8988T (cell line): ENCODE results near the gene STXBP5.

Experiments
- DNase-seq: peaks from one replicate; pipeline ENCODE4 v3.0.0; 2011

STXBP5 gene

DNA sequence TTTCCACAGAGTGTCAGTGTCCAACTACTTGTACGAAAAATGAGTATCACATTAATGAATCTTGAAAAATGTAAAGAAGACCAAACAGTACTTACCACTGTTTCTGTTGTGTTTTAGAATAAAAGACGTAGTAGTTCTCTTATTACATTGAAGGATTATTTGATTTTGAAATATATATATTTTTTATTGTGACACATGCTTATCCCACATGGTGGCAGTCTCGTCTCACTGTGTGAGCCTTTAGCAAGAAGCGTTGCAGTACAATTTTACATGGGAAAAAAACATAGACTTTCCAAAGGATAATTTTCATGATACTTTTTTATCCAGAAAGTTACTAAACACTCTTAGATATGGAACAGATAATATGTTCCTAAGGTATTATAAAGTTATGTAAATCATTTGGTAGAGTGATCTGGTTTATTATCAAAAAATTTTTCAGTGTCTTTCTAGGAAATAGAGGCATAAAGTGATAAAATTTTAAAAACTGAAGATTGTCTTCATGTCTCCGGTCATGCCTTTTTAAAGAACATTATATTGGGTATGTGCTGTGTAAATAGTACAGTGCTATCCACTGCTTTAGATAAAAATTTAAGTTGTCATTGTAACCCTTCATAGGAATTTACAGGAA is 186.8 kb downstream of the STXBP5 start:
- DNase-seq, result no peak

- DNase-seq, result no peak
These were observed 188.9 kb downstream of the STXBP5 start for GRCh38 chr6:147392917-147393625.

- no peak for DNase-seq
These were observed 190.9 kb downstream of the STXBP5 start for GRCh38 chr6:147395158-147395557.

DNA sequence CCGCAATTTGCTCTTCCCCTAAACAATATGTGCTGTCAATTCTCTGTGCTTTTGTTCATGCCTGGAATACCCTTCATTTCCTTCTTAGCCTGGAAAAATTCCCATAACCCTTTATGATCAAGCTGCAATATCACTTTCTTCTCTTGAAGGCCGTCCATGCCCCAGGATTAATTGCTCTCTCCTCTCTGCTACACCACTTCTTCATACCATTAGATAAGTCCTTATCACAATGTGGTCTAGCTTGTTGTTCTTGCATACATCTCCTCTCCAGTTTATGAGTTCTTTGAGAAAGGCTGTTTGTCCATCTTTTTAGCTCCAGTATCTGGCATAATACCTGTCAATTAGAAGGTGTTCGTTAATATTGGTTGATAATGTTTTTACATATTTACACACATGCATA is 193.1 kb downstream of the STXBP5 start:
- no peak for DNase-seq

- no peak for DNase-seq
These were observed 196.8 kb downstream of the STXBP5 start for GRCh38 chr6:147400968-147401367.

DNA sequence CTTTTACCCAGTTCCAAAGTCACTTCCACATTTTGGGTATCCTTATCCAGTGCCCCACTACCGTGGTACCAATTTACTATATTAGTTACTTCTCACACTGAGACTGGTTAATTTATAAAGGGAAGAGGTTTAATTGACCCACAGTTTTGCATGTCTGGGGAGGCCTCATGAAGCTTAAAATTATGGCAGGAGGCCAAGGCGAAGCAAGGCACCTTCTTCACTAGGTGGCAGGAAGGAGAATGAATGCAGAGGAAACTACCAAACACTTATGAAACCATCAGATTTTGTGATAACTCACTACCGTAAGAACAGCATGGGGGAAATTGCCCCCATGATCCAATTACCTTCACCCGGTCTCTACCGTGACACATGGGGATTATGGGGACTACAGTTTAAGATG is 197.6 kb downstream of the STXBP5 start:
- no peak for DNase-seq

GRCh38 chr6:147406783-147407182 is 202.6 kb downstream of the STXBP5 start:
- DNase-seq, result no peak

GRCh38 chr6:147407571-147407970 is 203.4 kb downstream of the STXBP5 start:
- DNase-seq, result no peak

GRCh38 chr6:147416622-147417021 is 212.4 kb downstream of the STXBP5 start:
- no peak for DNase-seq

DNA sequence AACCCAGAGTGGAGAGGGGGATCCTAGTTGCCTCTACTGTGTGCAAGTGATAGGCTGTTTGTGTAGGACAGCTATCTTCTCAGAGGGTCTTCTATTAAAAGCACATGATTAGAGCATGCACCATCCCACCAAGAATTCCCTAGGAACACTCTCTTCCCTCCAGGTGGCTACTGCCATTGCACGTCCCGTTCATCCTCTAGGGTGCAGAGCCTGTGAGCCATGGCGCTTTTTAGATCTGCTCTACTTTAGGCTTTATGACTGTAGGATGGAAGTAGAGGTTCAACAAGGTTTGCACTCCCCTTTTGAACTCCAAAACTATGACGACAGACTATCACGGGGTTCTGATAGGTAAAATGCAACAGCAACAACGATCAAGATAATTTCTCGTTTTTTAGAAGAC is 213.7 kb downstream of the STXBP5 start:
- no peak for DNase-seq

- DNase-seq, result no peak
These were observed 214.3 kb downstream of the STXBP5 start for GRCh38 chr6:147418523-147418922.

DNA sequence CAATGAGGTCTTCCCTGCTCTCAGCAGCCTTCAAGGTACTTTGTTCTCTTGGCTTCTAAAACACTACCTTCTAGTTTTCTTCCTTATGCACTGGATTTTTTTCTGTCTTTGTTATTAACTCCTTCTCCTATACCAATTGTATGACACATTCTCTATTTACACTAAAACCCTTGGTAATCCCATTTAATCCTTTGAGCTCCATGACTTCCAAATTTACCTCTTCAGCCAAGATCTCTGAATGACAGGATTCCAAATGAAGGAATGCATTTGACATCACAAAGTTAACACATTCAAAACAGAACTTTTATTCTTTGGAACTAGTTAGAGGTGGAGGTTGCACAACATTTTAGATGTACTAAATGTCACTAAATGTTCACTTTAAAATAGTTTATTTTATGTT is 217.7 kb downstream of the STXBP5 start:
- DNase-seq, result no peak

DNA sequence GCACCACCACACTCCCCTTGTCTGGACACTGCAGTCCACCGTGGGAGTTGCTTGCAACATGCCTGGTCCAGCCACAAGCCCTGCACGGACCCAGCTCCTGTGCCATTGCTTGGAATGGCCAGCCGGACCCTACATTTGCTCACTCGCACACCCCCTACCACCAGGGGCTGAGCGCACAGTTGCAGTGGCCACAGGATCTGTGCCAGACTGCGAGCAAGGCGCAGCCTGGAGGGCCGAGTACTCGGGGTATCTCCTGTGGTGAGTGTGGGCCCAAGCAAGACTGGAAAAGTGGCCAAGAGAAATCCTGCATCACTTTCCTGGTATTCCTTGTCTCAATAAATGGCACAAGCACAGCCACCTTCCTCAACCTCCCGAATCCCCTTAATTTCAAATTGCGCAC is 218.9 kb downstream of the STXBP5 start:
- no peak for DNase-seq

- DNase-seq, result no peak
These were observed 225.6 kb downstream of the STXBP5 start for GRCh38 chr6:147429794-147430193.

GRCh38 chr6:147430811-147431210 is 226.6 kb downstream of the STXBP5 start:
- DNase-seq, result no peak

DNA sequence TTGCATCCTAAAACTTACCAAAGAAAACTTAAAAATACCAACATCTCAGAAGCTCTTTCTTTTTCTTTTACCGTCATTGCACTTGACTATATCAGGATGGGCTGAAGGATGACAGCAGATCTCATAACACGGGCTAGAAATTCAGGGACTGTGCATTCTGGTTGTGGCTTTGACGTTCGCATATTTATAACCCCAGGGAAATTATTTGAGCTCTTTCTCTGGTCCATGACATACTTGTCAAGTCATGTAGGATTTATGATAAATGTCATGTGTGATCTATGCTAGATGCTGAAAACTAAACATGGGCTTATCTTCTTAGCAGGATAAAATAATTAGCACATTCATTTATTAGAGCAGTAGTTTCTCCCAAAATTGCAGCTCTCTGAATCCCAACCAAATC is 229.9 kb downstream of the STXBP5 start:
- no peak for DNase-seq

DNA sequence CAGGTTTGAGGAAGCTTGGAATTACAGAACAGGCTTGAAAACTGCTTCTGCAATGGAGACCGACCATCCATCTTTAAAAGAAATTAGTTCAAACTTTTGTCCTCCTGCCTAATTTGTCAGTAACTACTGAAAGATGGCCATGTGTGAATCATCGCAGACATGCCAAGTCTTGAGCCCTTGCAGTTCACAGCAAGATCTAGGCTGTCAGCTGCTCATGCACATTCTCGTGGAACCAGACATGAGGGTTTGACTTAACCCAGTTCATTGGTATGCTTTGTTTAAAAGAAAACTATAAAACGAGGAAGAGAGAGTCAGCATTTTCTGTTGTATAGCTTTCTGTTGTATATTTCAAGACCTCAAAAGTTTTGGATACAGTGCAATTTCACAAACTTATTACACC is 230.3 kb downstream of the STXBP5 start:
- DNase-seq, result no peak

GRCh38 chr6:147437615-147438014 is 233.4 kb downstream of the STXBP5 start:
- no peak for DNase-seq

DNA sequence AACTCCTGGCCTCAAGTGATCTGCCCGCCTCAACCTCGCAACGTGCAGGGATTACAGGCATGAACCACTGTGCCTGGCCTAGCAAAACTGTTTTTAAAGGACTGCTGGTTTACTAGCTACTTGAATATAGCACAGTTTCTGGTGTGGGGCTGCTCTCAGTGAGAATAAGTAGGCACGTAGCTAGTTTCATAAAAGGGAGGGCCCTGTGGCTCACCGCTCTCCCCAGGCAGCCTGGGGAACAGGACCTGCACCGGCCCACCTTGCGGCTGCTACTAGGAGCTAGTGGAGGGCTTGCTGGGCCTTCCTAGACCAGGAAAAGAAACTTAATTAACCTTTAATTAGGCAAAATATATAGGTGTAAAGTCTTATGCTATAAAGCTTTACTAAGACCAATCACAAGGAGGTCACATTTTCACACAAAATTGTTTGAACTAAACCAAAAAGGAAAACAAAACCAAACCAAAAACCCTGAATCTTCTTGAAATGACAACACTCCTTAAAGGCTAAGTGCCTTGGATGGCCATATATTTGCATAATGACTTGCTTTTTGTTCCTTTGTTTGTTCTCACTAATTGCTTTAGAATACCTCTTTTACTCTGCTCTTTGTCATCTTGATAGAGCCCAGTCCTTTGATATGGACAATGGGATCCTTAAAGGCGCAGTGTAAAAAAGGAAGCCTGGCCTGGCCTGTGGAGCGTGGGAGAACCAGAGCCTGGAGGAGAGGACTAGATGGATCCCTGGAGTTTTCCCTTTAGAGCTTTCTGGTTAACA is 234.7 kb downstream of the STXBP5 start:
- no peak for DNase-seq
